GM12892 (cell line): ENCODE data around the gene LMX1B.

Experiments
- POLR2A ChIP-seq: IDR thresholded peaks from 2 replicates; pipeline ENCODE4 v1.6.1; 2011; ENCODE audit warnings: low read depth, low read length, control low read depth
- POLR2AphosphoS5 ChIP-seq: IDR thresholded peaks from 2 replicates; pipeline ENCODE4 v1.6.1; 2011; ENCODE audit warnings: low read depth, low read length, control low read depth

GRCh38 chr9:126688617-126689016 lies 74.9 kb downstream of the LMX1B start:
- TF ChIP-seq POLR2AphosphoS5, result no peak
- no peak for TF ChIP-seq POLR2A
